K562 (cell line): ENCODE results near the gene TUBB4B. TPM values are rescaled to one million over a fixed set of nuclear protein-coding genes. Genes with fewer than 3 reads are reported as not detected.
A peak's percentile ranks its signal among the peaks of the same experiment; 100 is the strongest.

Experiments
- CBX3 ChIP-seq, 2 experiments: IDR thresholded peaks; 1 replicate in 1 of 2; 2 replicates in 1 of 2; pipeline ENCODE4 v1.6.1; 2012; ENCODE audit warnings: inconsistent platforms in 2 of 2, low read length in 2 of 2, borderline replicate concordance in 1 of 2, control low read depth in 1 of 2
- CEBPB ChIP-seq: fragments of 450-650 bp; IDR thresholded peaks from 2 replicates; pipeline ENCODE4 v1.6.1; 2016; ENCODE audit warnings: missing genetic modification characterization, missing compliant biosample characterization
- CREM ChIP-seq: IDR thresholded peaks from 2 replicates; pipeline ENCODE4 v1.6.1; 2014; ENCODE audit warnings: antibody characterized with exemption, low read depth
- KLF13 ChIP-seq: fragments of 450-650 bp; IDR thresholded peaks from 2 replicates; pipeline ENCODE4 v1.6.1; 2016; ENCODE audit warnings: missing genetic modification characterization, low read depth, mild to moderate bottlenecking, missing compliant biosample characterization, moderate library complexity, borderline replicate concordance
- NCOA4 ChIP-seq: fragments of 450-650 bp; IDR thresholded peaks from 2 replicates; pipeline ENCODE4 v1.6.1; 2018; ENCODE audit warnings: mild to moderate bottlenecking; ENCODE audit not compliant: partially characterized antibody
- NFXL1 ChIP-seq: fragments of 450-650 bp; formaldehyde crosslinking; IDR thresholded peaks from 2 replicates; pipeline ENCODE4 v1.4.0; 2021; ENCODE audit warnings: mild to moderate bottlenecking
- SIN3B ChIP-seq: fragments of 450-650 bp; IDR thresholded peaks from 2 replicates; pipeline ENCODE4 v1.6.1; 2017; ENCODE audit warnings: low read depth, mild to moderate bottlenecking, moderate library complexity
- TCF7 ChIP-seq: sonication (generic); IDR thresholded peaks from 2 replicates; pipeline ENCODE4 v1.6.1; 2016; ENCODE audit warnings: antibody characterized with exemption, borderline replicate concordance
- TEAD4 ChIP-seq, 2 experiments: sonication (generic) in 1 of 2; formaldehyde crosslinking in 1 of 2; IDR thresholded peaks; 2 replicates each; pipeline versions ENCODE4 v1.6.1 to v1.8.0; 2012 to 2022; ENCODE audit warnings: borderline replicate concordance in 1 of 2, inconsistent platforms in 1 of 2, low read length in 1 of 2, mild to moderate bottlenecking in 1 of 2, missing genetic modification reagents in 1 of 2
- U2AF1 ChIP-seq: fragments of 200-400 bp; formaldehyde crosslinking; optimal IDR thresholded peaks from 2 replicates; pipeline ENCODE3; 2017; ENCODE audit warnings: mild to moderate bottlenecking, low read depth, low read length, moderate library complexity
- ZFP1 ChIP-seq: fragments of 450-650 bp; formaldehyde crosslinking; IDR thresholded peaks from 2 replicates; pipeline ENCODE4 v1.4.0; 2020; ENCODE audit warnings: mild to moderate bottlenecking, mixed read lengths
- ZSCAN29 ChIP-seq: fragments of 450-650 bp; IDR thresholded peaks from 2 replicates; pipeline ENCODE4 v1.6.1; 2017
- polyA plus RNA-seq, 8 experiments: library from polyadenylated mRNA; depleted of rRNA in 4 of 8; stranded (reverse) in 5 of 8; unstranded in 3 of 8; fragments of >200 nt; fragmentation: Nextera tagmentation in 2 of 8; fragmentation: Illumina TruSeq in 1 of 8; extraction: Ambion mirVana in 2 of 8; extraction: Trizol in 1 of 8; gene quantifications; 2 replicates each; pipeline versions ENCODE4 v1.2.1 to v1.2.3, GENCODE V29; 2011 to 2014; ENCODE audit warnings: inconsistent platforms in 1 of 8, missing spikeins in 1 of 8
- total RNA-seq, 7 experiments: library from RNA; depleted of rRNA in 6 of 7; stranded (reverse); fragments of >200 nt in 6 of 7; fragmentation: Illumina TruSeq in 2 of 7; extraction: Trizol in 2 of 7; gene quantifications; 2 replicates each; pipeline versions ENCODE4 v1.2.1 to v1.2.3, GENCODE V29; 2011 to 2021; ENCODE audit warnings: low replicate concordance in 1 of 7
- TF ChIP-seq, protein P1 (sequence below): sonication (generic); formaldehyde crosslinking; IDR thresholded peaks from 2 replicates; pipeline ENCODE4 v1.8.1; 2023; ENCODE audit warnings: mild to moderate bottlenecking, missing genetic modification reagents
- TF ChIP-seq, protein P2 (sequence below), 2 experiments: IDR thresholded peaks; 2 replicates each; pipeline ENCODE4 v1.6.1; 2012; ENCODE audit warnings: improper control_type of control experiment in 2 of 2, low read depth in 2 of 2, low read length in 2 of 2, borderline replicate concordance in 1 of 2
- TF ChIP-seq, protein P3 (sequence below): fragments of 250-450 bp; sonication (Bioruptor Pico); IDR thresholded peaks from 2 replicates; pipeline ENCODE4 v1.9.0; 2021; ENCODE audit warnings: mild to moderate bottlenecking
- TF ChIP-seq, protein P4 (sequence below): fragments of 450-650 bp; formaldehyde crosslinking; IDR thresholded peaks from 2 replicates; pipeline ENCODE4 v1.4.0; 2020; ENCODE audit warnings: mild to moderate bottlenecking, moderate library complexity

TUBB4B gene
- total and polyA plus RNA-seq, 9 of the 15 experiments (the other 6 are each of a cell fraction or from before 2014, with no cell fraction given), result 24.1 to 443 (median 268) TPM

DNA sequence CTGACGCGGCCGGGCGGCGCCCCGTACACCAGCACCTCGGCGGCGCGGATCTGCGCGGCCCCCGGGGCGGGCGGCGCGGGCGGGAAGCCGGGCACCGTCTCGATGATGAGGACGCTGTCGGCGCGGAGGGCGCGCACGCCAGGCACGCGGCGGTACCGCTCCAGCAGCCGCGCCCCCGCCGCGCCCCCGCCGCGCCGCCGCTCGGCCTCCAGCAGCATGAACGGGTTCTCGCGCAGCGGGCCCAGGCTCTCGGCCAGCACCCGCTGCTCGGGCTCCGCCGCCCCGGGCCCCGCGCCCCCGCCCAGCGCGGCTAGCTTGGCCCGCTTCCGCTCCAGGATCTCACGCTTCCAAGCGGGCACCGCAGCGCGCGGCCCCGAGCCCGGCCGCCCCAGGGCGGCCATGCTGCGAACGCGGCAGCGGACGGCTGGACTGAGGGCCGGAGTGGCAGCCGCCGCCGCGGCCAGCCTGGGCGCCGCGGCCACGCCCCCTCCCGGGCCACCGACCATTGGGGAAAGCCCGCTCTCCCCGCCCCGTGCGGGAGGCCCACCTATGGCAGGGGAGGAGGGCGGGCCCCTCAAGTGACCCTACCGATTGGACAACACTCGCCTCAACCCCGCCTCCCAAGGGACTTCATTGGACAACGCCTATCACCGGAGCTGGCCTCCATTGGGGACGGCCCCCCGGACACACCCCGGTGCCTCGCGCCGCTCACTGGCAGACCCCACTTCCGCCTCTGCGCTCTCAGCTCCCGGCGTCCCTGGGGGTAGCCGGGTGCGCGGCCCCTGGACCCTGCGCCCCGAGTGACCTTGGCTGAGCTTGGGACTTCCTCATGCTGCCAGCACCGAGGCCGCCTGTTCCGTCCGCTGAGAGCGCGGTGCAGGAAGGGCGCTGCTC lies 40.5 kb upstream of the TUBB4B start, which contains the start of gene TPRN (continued):
- TF ChIP-seq, protein P1, sequence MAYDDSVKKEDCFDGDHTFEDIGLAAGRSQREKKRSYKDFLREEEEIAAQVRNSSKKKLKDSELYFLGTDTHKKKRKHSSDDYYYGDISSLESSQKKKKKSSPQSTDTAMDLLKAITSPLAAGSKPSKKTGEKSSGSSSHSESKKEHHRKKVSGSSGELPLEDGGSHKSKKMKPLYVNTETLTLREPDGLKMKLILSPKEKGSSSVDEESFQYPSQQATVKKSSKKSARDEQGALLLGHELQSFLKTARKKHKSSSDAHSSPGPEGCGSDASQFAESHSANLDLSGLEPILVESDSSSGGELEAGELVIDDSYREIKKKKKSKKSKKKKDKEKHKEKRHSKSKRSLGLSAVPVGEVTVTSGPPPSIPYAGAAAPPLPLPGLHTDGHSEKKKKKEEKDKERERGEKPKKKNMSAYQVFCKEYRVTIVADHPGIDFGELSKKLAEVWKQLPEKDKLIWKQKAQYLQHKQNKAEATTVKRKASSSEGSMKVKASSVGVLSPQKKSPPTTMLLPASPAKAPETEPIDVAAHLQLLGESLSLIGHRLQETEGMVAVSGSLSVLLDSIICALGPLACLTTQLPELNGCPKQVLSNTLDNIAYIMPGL (CRISPR knock-in tag), result no peak
- peak; percentile 28; the same call in 1 of the 2 replicates for TF ChIP-seq CREM
- TF ChIP-seq, protein P2, sequence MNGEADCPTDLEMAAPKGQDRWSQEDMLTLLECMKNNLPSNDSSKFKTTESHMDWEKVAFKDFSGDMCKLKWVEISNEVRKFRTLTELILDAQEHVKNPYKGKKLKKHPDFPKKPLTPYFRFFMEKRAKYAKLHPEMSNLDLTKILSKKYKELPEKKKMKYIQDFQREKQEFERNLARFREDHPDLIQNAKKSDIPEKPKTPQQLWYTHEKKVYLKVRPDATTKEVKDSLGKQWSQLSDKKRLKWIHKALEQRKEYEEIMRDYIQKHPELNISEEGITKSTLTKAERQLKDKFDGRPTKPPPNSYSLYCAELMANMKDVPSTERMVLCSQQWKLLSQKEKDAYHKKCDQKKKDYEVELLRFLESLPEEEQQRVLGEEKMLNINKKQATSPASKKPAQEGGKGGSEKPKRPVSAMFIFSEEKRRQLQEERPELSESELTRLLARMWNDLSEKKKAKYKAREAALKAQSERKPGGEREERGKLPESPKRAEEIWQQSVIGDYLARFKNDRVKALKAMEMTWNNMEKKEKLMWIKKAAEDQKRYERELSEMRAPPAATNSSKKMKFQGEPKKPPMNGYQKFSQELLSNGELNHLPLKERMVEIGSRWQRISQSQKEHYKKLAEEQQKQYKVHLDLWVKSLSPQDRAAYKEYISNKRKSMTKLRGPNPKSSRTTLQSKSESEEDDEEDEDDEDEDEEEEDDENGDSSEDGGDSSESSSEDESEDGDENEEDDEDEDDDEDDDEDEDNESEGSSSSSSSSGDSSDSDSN (IDR thresholded peaks at IDR 0.05; ENCODE audit: borderline replicate concordance in 1 of 2, low read depth in 2 of 2, low read length in 2 of 2), result peak; percentile 40 to 57
- TF ChIP-seq ZFP1 (CRISPR knock-in tag), result no peak
- no peak for TF ChIP-seq NFXL1
- TF ChIP-seq ZSCAN29, result no peak
- TF ChIP-seq KLF13, result no peak
- TF ChIP-seq TCF7, result no peak
- no peak for TF ChIP-seq CBX3 (IDR thresholded peaks at IDR 0.05; ENCODE audit: borderline replicate concordance in 1 of 2, low read length in 2 of 2)
- TF ChIP-seq SIN3B, result peak; percentile 68
- TF ChIP-seq TEAD4 (IDR thresholded peaks at IDR 0.05; ENCODE audit: low read length), result no peak
- TF ChIP-seq TEAD4 (CRISPR knock-in tag; IDR thresholded peaks at IDR 0.05; ENCODE audit: borderline replicate concordance), result no peak
- TF ChIP-seq, protein P3, sequence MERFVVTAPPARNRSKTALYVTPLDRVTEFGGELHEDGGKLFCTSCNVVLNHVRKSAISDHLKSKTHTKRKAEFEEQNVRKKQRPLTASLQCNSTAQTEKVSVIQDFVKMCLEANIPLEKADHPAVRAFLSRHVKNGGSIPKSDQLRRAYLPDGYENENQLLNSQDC, result no peak
- TF ChIP-seq NCOA4, result no peak
- TF ChIP-seq, protein P4, sequence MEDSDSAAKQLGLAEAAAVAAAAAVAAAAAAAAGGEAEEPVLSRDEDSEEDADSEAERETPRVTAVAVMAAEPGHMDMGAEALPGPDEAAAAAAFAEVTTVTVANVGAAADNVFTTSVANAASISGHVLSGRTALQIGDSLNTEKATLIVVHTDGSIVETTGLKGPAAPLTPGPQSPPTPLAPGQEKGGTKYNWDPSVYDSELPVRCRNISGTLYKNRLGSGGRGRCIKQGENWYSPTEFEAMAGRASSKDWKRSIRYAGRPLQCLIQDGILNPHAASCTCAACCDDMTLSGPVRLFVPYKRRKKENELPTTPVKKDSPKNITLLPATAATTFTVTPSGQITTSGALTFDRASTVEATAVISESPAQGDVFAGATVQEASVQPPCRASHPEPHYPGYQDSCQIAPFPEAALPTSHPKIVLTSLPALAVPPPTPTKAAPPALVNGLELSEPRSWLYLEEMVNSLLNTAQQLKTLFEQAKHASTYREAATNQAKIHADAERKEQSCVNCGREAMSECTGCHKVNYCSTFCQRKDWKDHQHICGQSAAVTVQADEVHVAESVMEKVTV (CRISPR knock-in tag), result no peak
- TF ChIP-seq CEBPB (tag), result no peak
- TF ChIP-seq U2AF1, result peak; percentile 15
